Measurements from ENCODE around the gene IGSF21.

IGSF21 gene

DNA sequence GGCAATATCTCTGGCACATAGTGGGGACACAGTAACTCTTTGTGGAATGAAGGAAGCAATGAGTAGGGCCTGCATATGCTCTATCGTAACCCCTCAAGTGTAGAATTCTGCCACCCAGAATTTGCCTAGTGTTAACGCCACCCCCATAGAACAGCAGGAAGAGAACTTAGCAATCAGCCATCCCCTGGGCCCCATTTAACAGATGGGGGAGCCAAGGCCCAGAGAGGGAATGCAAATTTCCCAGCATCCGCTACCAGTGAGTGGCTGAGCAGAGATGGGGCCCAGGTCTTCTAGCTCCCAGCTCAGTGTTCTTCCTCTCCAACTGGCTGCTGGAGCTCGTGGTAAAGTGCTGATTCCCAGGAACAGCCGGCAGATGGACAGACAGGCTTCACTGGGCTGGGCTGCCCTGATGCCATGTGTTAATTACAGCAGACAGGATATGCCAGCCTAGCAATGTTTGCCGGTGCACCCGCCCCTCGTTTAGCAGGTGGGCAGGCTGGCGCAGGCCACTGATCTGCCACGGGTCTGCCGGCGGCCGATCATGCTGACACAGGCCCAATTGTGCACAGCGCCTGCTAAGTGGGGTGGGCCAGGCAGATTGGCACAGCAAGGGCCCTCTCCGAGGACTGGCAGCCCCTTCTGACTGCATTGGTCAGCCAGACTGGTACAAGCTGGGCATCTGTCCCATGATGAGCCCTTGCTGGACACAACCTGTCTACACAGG is 171.9 kb downstream of the IGSF21 start:
- no peak for DNase-seq

DNA sequence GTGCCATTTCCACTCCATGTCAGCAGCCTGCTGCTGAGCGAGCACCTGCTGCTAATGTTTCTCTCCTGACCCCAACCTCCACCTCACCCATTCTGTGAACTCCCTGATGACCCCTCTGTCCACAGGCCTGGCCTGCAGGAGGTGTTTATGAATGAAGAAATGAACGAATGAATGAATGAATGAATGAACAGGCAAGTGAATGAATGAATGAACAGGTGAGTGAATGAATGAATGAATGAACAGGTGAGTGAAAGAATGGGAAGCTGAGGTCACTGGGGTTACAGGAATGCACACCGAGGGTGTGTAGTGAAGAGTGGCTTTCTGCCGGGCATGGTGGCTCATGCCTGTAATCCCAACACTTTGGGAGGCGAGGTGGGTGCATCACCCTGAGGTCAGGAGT is 173.4 kb downstream of the IGSF21 start:
- DNase-seq: no peak

- DNase-seq: no peak
Measured at GRCh38 chr1:18282851-18283600, 175.4 kb downstream of the IGSF21 start.

DNA sequence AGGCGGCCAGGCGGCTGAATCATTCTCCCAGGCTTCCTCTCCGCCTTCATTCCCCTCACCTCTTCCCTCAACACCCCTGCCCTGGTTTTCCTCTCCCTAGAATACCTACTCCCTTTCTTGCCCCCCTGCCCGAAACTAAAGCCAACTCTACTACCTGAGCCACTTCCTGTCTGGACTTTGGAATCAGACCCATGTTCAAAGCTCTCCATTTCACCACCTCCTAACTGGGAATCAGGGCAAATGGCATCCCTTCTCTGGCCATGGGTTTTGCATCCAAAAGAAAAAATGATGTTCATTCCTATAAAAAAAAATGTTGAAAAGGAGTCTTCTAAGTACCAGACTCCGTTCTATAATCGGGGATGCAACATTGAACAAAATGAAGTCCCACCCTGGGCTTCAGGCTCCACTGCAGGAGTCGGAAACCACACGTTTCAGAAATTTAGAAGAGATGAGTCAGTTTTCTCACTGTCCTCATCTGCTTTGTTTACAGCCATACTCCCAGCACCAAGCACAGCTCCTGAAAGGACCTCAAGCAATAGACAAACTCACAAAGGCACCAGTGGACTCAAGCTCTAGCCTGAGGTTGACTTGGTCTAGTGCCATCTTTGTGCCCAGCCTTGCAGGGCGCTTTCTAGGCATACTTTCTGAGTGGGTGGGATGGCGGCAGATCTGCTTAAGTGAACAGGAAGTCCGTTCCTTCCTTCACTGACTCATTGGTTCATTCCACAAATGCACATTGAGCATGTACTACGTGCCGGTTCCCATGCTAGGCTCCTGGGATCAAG is 176.2 kb downstream of the IGSF21 start:
- no peak for DNase-seq

GRCh38 chr1:18284805-18285537 is 177.4 kb downstream of the IGSF21 start:
- DNase-seq: no peak

- no peak for DNase-seq
Measured at GRCh38 chr1:18285538-18285924, 177.9 kb downstream of the IGSF21 start.

GRCh38 chr1:18288722-18289121 is 181.1 kb downstream of the IGSF21 start:
- no peak for DNase-seq

DNA sequence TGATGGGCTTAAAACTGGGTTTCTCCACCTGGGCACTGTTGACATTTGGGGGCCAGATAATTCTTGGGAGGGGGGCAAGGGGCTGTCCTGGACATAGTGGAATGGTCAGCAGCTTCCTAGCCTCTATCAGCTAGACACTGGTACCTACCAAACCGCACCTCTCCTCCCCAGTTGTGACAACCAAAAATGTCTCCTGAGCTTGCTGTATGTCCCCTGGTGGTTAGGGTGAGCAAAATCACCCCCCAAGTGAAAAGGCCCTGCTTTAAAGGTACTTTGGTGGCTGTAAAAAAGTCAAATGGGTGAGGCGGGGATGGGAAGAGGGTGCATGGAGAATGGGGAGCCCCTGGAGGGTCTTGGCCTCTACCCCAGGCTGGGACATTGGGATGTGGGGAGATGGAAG is 182.0 kb downstream of the IGSF21 start:
- no peak for DNase-seq

- no peak for DNase-seq
Measured at GRCh38 chr1:18290740-18291412, 183.3 kb downstream of the IGSF21 start.

- no peak for DNase-seq
Measured at GRCh38 chr1:18292531-18292930, 184.9 kb downstream of the IGSF21 start.

- DNase-seq: no peak
Measured at GRCh38 chr1:18293291-18293690, 185.7 kb downstream of the IGSF21 start.

DNA sequence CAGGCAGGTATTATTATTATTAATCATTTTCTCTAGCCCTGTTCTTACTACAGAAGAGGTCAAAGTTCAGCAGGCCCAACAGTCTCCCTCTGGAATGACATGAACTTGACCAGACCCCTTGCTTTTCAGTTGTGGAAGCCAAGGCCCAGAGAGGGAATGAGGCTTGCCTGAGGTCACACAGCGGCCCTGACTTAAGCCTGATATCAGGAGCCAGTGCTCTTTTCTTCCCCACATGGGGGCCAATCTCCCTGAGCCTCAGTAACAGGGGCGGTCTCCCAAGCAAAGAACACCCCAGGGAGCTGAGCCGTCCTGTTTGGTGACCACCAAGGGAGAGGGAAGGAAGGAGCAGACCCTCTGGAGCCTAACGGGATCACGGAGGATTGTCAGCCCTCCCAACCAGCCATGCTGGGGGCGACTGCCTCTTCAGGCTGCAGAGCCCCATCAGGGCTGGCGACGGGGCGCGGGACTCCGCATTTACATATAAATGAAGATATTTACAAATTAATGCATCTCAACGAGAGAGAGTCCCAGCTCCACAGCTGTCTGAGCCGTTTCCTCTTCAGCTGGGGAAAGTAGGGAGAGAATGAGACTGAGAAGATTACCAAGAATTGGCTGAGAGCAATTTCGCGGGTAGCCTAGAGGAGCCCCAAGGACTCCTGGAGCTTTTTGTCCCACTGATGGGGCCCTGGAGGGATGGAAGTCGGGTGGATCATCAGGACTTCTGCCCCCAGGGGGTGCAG is 187.0 kb downstream of the IGSF21 start:
- DNase-seq: no peak

DNA sequence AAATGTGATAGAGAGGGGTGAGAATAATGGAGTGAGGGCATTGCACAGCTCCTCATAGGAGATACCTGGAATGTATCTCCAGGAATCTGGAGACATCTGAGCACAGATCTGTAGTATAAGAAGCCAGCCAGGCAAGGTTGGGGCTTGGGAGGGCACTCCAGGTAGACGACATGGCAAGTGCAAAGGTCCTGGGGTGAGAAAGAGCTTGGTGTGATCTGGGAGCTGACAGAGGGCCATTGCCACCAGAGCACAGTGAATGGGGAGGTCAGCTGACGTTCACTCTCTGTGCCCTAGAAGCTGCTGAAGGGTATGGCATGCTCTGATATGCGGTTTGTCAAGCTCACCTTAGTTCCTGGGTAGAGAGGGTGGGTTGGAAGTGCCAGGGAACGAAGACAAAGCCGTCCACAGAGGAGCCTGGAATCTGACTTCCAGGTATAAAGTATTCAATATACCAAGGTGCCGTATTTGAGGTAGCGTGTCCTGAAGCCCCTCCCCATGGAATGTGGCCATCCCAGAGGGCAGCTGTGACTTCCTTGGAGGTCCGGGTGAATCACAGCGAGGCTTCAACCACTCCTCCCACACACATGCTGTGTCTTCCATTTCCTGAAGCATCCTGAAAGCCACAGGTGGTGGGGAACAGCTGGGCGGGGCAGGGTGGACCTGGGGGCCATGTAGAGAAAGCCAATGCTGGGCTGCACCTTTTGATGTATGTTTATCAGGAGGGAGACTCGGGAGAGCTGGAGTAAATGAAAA is 190.5 kb downstream of the IGSF21 start:
- DNase-seq: no peak

DNA sequence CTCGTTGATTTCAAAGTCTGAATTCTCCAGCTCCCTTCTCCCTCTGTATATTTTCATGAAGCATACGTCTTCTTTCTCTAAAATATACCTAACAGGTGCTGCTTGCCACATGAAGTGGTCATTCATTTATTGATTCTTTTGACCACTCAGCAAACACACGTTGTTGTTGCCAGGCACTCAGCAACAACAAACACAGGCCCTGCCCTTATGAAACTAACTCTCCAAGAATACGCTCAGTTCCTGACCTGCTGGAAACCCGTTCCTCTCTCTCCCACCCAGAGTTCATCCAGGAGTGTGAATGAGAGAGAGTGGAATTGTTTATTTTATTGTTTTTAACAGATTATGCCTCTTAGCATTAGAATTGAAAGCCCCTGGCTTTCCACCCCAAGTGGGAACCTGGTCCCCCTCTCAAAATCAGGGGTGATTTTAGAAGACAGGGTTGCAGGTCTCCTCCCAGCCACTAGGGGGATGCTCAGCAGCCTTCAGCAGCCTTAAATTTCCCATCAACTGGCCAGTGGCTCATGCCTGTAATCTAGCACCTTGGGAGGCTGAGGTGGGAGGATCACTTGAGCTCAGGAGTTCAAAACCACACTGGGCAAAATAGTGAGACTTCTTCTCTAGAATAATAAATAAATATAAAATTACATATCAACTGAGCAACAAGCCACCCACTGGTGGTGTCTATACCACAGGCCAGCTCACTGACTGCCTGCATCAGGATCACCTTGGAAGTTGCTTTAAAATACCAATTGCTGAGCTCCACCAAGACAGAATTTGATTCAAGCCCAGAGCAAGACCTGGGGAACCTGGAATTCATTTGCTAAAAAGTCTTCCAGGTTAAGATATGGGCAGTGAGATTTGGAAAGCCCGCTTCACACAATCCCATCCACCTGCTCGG is 192.1 kb downstream of the IGSF21 start:
- no peak for DNase-seq

DNA sequence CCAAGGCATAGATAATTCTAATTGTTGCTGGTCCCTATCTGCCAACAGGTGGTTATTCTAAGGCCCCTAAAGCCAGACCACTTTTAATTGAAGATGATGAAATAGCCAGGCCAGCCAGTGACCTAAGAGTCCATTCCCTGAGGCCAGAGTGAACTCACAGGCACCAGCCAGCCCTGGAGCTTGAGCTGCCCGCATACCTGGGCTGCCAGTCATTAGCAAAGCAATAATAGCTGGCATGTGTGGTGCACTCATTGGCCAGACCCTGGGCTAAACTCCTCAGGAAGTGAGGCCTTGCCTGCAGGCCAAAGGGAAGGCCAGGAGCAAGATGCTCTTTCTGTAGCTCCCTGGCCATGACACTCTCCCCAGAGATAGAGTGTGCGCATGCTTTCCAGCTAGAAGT is 192.8 kb downstream of the IGSF21 start:
- DNase-seq: no peak

DNA sequence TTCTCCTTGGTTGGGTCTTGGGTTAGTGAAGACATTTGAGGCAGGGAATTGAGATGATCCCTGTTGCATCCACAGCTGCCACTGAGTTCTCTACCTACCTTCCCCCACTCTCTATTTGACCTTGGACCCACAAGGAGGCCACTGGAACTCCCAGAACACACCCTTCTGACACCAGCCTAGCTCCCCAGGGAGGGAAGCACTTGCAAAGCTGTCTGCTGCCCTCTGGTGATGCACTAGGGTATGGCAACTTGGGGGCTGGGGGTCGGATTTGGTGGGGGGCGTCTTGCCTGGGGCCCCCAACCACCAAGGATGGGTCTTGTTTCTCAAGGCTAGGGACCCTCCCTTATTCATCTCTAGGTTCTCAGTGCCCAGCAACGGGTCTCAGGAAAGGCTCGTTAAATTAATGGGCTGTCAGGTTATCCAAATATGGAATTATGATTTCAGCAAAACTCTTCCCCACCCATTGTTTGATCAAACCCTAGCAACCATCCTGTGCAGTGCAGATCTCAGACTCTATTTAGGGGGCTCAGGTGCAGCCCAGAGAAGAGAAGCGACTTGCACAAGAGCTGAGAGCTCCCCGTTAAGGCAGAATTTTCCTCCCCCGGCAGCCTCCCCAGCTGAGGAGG is 195.3 kb downstream of the IGSF21 start:
- DNase-seq: no peak

GRCh38 chr1:18304151-18304869 is 196.7 kb downstream of the IGSF21 start:
- DNase-seq: no peak

- no peak for DNase-seq
Measured at GRCh38 chr1:18305182-18305795, 197.7 kb downstream of the IGSF21 start.

Data from CD4-positive, alpha-beta T cell treated with Interleukin-15 for 1 hour (primary cell).